PC-3 (cell line): Measurements from ENCODE around the gene LAYN.

Experiments used
- EZH2 ChIP-seq: fragments of 300-600 bp; sonication (generic); IDR thresholded peaks from one replicate; pipeline ENCODE4 v1.6.1; 2017; ENCODE audit warnings: antibody characterized with exemption, mild to moderate bottlenecking, low read length; ENCODE audit not compliant: unreplicated experiment
- EZH2phosphoT487 ChIP-seq: fragments of 300-600 bp; sonication (generic); IDR thresholded peaks from 2 replicates; pipeline ENCODE4 v1.6.1; 2018; ENCODE audit warnings: mild to moderate bottlenecking, antibody characterized with exemption, low read length, borderline replicate concordance
- TF ChIP-seq, protein P1 (sequence below): fragments of 300-600 bp; sonication (generic); conservative IDR thresholded peaks from 2 replicates; pipeline ENCODE4 v1.5.1; 2017; ENCODE audit warnings: antibody characterized with exemption, low read depth, mild to moderate bottlenecking, low read length

DNA sequence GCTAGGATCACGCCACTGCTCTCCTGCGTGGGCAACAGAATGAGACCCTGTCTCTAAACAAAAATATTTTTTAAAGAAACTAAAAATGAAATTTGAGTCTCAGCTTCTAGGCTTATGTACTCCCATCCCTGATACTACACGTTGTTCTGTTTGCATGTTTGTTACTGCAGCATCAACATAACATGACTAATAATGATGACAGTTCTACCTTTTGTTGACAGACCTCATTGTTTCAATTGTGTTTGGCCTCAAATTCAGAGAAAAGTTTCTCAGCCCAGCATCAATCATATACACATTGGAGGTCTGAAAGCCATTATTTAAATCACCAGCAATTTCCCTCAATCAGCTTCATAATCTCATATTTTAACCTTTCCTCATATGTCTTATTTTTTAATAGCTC lies 20.8 kb downstream of the LAYN start:
- TF ChIP-seq, protein P1, sequence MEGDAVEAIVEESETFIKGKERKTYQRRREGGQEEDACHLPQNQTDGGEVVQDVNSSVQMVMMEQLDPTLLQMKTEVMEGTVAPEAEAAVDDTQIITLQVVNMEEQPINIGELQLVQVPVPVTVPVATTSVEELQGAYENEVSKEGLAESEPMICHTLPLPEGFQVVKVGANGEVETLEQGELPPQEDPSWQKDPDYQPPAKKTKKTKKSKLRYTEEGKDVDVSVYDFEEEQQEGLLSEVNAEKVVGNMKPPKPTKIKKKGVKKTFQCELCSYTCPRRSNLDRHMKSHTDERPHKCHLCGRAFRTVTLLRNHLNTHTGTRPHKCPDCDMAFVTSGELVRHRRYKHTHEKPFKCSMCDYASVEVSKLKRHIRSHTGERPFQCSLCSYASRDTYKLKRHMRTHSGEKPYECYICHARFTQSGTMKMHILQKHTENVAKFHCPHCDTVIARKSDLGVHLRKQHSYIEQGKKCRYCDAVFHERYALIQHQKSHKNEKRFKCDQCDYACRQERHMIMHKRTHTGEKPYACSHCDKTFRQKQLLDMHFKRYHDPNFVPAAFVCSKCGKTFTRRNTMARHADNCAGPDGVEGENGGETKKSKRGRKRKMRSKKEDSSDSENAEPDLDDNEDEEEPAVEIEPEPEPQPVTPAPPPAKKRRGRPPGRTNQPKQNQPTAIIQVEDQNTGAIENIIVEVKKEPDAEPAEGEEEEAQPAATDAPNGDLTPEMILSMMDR, result no peak
- no peak for TF ChIP-seq EZH2
- no peak for TF ChIP-seq EZH2phosphoT487
